Ascending aorta (tissue), 2 donors: ENCODE data around the gene PRSS27. TPM values are rescaled to one million over a fixed set of nuclear protein-coding genes. Genes with fewer than 3 reads are reported as not detected.

Source experiments
- DNase-seq, 2 donors: peaks; one replicate each; pipeline ENCODE4 v3.0.0-alpha.2; 2019; ENCODE audit warnings: low spot score in 2 of 2
- H3K27ac ChIP-seq, 2 donors: fragments of 200-600 bp; sonication (generic); one replicate each; pipeline ENCODE4 v1.5.1; 2016 to 2017; ENCODE audit warnings: mild to moderate bottlenecking in 1 of 2
- H3K27me3 ChIP-seq: fragments of 200-600 bp; sonication (generic); one replicate; pipeline ENCODE4 v1.5.1; 2017
- H3K36me3 ChIP-seq, 2 donors: fragments of 200-600 bp; sonication (generic); one replicate each; pipeline ENCODE4 v1.5.1; 2016
- H3K4me1 ChIP-seq, 2 donors: fragments of 200-600 bp; sonication (generic); one replicate each; pipeline ENCODE4 v1.5.1; 2016 to 2017; ENCODE audit warnings: mild to moderate bottlenecking in 1 of 2
- H3K4me3 ChIP-seq, 2 donors: fragments of 200-600 bp; sonication (generic); one replicate each; pipeline ENCODE4 v1.5.1; 2016 to 2017; ENCODE audit warnings: mild to moderate bottlenecking in 1 of 2
- H3K9me3 ChIP-seq, 2 donors: fragments of 200-600 bp; sonication (generic); one replicate each; pipeline ENCODE4 v1.5.1; 2016
- CTCF ChIP-seq, 3 experiments: fragments of 200-600 bp in 2 of 3; fragments of 450-650 bp in 1 of 3; sonication (generic) in 2 of 3; IDR thresholded peaks; one replicate each; pipeline ENCODE4 v1.5.1; 2016 to 2019; ENCODE audit warnings: antibody characterized with exemption in 3 of 3, mild to moderate bottlenecking in 1 of 3, moderate library complexity in 1 of 3
- intact Hi-C: fragments of 100-400 bp; cut with DNase I; formaldehyde crosslinking; loops from one replicate; pipeline ENCODE4 v1.15.1; 2023
- total RNA-seq: library from RNA; depleted of rRNA; stranded (reverse); fragments of >200 nt; gene quantifications from one replicate; pipeline ENCODE4 v1.1.0, GENCODE V29; 2016

PRSS27 gene
- total RNA-seq, 1 donor from 2014 or later = not detected

DNA sequence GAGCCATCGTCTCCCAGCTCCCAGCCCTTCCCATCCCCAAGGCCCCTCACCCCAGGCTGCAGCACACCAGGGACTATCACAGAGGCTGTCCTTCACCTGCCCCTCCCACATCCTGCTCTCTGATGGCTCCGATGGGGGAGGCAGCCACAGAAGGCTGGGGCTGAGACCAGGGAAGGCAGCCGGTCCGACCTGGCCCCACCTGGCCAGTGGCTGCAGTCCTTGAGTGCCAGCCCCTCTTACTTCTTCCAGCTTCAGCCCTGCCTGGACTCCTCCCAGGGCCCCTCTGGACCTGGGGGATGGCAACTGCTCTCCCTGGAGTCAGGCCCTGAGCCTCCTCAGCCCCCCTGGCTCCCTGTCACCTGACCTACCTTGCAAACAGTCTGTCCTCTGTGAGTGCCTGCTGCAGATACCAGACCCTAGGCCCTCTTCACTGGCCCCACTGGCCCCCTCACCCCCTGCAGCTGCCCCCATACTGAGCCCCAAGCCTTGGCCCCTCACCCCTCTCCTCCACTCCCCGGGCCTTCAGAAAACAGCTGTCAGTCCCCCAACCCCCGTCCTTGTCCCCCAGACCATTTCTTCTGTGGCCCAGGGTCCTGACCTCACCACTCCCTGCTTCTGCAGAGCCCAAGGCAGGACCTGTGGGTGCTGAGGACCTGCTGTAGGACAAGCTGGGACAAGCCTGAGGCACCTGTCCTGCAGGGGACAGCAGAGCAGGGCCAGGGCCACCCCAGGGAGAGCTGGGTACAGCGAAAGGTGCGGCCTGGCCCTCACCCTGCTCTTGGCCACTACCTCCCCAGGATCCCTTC is 19.8 kb upstream of the PRSS27 start:
- intact Hi-C loops = no loop called here
- H3K9me3 ChIP-seq = no peaks in the 10 kb centered on the region
- no peak overlapping the region for H3K4me3 ChIP-seq
- no peaks in the 10 kb centered on the region for H3K36me3 ChIP-seq
- TF ChIP-seq CTCF (IDR thresholded peaks at IDR 0.05) = no peak
- H3K27ac ChIP-seq = no peak overlapping the region
- DNase-seq = no peak
- no peaks in the 10 kb centered on the region for H3K4me1 ChIP-seq
- H3K27me3 ChIP-seq = no peaks in the 10 kb centered on the region

DNA sequence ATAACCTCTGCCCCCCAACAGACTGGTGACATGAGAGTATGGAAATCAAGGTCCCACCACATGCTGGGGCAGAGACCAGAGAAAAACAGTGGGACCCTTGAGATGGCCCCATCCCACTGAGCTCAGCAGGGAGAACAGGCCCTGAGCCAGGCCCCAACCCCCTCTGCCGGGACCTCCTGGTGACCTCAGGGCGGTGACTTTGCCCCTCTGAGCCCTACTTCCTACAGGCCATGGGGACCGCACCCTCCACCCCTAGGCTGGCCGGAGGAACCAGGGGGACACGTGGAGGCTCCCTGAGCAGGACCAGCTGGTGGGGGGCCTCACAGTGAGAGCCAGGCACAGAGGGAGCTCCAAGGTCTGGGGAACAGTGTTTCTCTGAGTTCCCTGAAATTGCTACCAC is 18.6 kb upstream of the PRSS27 start:
- no peak overlapping the region for H3K4me3 ChIP-seq
- intact Hi-C loops = no loop called here
- H3K4me1 ChIP-seq = no peaks in the 10 kb centered on the region
- H3K9me3 ChIP-seq = no peaks in the 10 kb centered on the region
- H3K27ac ChIP-seq = no peak overlapping the region
- DNase-seq = no peak
- no peaks in the 10 kb centered on the region for H3K27me3 ChIP-seq
- no peaks in the 10 kb centered on the region for H3K36me3 ChIP-seq
- TF ChIP-seq CTCF (IDR thresholded peaks at IDR 0.05) = no peak

DNA sequence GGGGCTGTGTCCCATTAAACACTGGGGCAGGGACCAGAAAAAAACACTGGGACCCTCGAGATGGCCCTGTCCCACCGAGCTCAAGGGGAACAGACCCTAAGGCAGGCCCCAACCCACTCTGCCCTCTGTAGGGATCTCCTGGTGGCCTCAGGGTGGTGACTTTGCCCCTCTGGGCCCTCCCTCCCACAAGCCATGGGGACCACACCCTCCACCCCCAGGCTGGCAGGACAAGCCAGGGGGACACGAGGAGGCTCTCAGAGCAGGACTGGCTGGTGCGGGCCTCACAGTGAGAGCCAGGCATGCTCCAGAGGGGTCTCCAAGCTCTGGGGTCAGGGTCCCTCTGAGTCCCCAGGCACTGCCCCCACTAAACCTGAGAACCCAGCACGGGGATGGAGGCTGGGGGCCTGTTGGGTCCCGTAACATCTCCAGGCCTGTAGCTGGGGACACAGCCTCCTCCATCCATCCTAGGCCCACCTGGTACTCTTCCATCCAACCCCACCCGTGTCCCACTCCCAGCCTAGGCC is 17.9 kb upstream of the PRSS27 start:
- intact Hi-C loops = no loop called here

DNA sequence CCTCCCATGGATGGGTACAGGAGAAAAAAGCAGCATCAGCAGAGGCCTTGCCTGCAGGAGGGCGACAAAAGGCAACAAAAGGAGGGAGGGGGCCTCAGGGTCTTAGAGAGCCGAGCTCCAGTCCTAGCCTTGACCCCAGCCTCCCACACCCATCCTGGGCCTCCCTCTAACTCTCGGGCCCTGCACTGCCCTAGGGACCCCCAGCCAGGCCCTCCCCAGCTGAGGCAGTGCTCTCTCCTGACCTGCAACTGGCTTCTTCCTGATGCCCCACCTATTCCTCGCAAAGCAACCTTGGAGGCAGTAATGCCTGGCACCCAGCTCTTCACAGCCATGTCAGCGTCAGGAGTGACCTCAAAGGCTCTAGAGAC is 17.2 kb upstream of the PRSS27 start:
- DNase-seq = no peak
- intact Hi-C loops = no loop called here
- no peak overlapping the region for H3K4me3 ChIP-seq
- no peak overlapping the region for H3K27ac ChIP-seq
- H3K9me3 ChIP-seq = no peaks in the 10 kb centered on the region
- no peaks in the 10 kb centered on the region for H3K27me3 ChIP-seq
- no peak for TF ChIP-seq CTCF (IDR thresholded peaks at IDR 0.05)
- no peaks in the 10 kb centered on the region for H3K36me3 ChIP-seq
- H3K4me1 ChIP-seq = no peaks in the 10 kb centered on the region

More for the DNA sequence above, 17.9 kb upstream of the PRSS27 start:
- Histone ChIP-seq H3K27ac (no peak overlapping the region), H3K9me3 (no peaks in the 10 kb centered on the region), H3K36me3 (no peaks in the 10 kb centered on the region), H3K27me3 (no peaks in the 10 kb centered on the region), H3K4me1 (no peaks in the 10 kb centered on the region), H3K4me3 (no peak overlapping the region)
- no peak for DNase-seq
- no peak for TF ChIP-seq CTCF (IDR thresholded peaks at IDR 0.05)

DNA sequence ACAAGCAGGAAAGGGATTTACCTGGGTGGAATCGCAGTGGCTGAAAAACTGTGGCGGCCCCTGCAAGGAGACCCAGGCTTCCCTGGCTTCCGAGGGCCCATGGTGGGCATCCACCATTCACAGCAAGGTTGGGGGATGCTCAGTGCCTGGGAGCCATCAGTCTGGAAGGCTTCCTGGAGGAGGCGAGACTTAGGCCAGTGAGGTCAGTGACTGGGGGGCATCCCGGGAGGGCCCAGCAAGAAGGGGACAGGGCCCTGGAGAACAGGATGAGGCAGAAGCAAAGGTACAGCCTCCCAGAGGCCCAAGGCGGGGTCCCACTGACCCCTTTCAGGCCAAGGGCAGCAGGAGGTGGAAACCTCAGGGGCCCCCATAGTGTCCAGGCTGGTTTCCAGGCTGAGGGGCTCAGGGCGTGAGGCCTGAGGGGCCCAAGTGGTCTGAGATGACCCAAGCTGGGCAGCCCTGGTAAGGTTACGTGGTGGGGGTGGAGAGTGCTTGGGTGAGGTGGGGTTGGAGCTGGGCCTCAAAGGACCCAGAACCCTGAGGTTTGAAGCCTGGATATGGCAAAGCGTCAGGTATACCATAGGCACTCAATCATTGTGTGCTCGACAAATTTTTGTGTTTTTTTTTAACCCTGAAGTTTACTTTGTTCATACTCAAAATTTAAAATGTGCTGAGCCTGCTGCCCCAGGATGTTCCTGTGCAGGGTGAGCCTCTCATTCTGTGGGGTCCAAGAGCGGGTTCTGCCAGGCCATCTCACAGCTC is 16.6 kb upstream of the PRSS27 start:
- Histone ChIP-seq H3K36me3 (no peaks in the 10 kb centered on the region), H3K4me3 (no peak overlapping the region), H3K27me3 (no peaks in the 10 kb centered on the region), H3K9me3 (no peaks in the 10 kb centered on the region), H3K4me1 (no peaks in the 10 kb centered on the region), H3K27ac (no peak overlapping the region)
- intact Hi-C loops = no loop called here
- DNase-seq = no peak
- no peak for TF ChIP-seq CTCF (IDR thresholded peaks at IDR 0.05)
